ENCODE data around the gene HS1BP3.

HS1BP3 gene

DNA sequence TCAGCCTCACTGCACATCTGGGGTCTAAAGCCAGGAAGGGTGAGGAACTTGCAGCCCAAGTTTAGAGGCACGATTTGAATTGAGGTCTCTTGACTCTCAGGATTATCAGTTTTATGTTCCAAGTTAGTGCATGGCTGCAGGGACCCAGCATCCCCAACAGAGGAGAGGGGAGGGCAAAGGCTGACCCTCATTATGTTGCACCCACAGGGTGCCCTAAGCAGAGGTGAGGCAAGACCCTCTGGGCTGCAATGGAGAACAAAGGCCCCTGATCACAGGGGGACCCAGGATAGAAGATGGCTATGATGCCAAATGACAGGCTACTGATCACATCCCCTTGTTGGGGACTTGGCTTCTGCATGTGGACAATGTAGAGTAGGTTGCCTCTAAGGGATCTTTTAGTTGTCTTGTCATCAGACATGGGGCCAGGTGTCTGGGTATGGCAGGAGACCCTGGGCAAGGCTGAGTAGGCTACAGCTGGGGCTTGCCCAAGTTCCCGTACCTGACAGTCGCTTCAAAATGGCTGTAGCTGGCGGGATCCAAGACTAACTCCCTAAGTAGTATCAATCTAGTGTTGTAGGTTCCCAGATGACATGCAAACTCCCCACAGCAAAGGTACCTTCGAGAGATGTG, 11.5 kb upstream of the HS1BP3 start:
- DNase-seq: peak; percentile 9

DNA sequence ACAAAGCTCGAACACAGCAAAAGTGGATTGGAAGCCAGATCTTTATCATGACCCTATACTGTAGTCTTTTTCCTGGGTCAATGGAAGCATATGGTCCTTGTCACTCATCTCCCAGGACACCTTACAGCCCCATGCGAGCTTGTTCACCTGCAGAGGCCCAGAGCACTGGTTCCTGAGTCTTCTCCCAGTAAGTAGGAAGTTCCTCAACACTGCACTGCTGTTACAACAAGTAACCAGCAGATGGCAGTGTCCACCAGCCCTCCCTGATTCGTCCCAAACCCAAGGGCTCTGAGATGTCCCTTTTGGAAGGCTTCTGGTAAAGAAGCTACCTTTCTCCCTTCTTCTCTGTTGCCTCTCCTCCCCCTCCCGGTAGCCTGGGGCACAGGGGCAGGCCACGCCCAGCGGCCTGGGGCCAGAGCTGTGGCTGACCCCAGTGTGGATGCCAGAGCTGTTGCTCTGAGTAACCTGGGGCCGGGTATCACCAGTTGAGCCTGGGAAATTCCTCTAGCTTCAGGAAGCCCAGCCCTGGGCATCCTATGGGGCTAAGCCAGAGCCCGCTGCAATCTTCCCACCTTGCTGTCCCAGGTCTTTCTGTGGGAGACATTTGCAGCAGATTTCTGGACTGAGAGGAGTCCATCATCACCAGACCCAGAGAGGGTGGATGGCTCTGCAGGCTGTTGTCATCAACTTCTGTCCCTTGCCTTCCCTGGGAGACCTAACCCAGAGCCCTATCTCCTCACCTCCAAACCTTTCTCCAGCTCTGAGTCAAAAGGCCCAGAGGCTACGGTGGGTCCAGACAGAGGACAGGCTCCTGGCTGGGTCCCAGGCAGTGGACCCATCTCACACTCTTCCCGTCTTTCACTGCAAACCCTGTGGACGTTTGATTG, 10.8 kb upstream of the HS1BP3 start:
- peak; percentile 71 for DNase-seq

DNA sequence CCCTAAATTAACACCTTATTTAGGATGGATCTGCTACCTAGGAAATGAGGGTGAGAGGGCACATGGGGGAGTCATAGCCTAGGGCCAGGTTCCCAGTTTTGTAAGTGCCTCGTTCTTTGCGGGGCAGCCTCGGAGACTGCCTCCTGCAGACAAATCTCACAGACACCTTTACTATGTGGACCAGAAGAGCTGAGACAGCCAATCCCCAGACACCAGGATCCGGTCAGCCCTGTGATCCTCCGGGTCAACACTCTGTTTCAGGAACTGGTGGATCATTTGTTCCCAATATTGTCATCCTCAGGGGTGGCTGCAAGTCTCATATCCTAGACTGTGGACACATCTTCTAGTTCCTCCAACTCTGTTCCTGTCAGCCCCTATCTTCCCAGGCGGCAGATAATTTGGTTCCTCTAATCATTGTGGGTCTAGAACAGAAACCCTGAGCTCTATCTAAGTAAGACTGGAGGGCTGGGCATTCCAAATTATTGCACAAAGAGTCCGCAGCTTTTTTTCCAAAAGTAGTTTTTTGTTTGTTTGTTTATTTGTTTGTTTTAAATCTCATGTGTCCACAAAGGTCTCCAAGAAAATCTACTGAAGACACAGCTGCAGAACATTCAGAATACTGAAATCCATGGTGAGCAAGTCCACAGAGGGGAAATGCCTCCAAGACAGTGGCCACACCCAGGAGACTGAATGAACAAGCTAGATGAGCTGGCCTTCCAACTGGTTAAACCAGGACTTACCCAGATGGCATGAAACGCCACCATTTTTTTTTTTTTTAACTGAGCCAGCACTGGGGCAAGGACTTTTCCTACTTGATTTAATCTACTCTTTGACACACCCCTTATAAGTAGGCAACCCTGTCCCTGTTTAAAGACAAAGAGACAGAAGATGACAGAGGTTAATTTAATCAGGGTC, 9.9 kb upstream of the HS1BP3 start:
- DNase-seq: no peak

DNA sequence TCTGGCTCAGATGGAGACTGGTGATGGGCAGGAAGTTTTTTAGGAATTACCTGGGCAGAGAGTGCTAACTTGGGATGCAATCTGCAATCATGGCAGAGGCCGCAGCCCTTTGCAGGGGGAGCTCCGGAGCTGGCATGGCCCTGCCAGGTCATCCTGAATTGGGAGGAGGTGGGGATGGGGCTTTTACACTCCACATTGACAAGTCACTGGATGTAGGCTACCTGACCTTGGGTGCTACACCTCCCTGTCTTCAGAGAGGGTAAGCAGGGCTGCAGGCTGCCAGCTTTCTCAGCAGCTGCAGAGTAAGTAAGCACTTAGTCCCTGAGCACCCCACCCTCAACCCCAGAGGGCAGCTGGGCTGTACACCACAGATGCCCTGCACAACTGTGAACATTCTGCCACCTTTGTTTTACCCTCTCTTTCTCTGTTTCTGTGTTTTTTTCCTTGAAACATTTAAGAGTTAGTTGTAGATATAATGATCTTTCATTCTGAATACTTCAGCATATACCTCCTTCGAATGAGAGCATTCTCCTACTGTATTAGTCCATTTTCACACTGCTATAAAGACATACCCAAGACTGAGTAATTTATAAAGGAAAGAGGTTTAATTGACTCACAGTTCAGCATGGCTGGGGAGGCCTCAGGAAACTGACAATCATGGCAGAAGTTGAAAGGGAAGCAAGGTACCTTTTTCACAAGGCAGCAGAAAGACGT, 6.8 kb upstream of the HS1BP3 start:
- no peak for DNase-seq

DNA sequence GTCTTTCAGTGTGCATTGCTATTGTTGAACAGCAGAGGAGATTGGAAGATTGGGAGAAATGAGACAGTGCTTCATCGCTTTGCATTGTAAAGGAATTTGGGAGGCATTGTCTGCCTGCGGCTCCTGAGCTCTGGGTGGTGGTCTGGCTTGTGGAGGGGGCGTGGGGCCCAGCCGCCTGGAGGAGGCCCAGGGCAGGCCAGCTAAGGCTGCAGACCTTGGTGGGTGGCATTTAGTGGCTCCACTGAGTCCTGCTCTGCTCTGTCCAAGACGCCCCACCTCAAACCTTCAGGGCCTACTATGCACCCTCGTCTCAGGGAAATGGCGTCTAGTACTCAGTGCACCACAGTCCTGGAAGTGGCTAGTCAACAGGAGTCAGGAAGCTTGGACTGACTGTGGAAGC, 5.7 kb upstream of the HS1BP3 start:
- no peak for DNase-seq

DNA sequence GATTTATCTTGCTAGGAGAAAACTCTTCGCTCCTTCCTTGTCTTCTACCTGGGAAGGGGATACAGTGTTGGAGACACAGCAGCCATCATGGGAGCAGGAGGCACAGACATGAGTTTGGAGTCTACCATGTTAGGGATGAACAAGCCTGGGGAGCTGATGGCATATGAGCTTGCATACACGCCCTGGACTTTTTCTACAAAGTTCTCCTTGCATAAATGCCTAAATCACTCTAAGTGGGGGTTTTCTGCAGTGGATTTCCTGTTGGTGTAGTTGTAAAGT, 3.6 kb upstream of the HS1BP3 start:
- DNase-seq: no peak

DNA sequence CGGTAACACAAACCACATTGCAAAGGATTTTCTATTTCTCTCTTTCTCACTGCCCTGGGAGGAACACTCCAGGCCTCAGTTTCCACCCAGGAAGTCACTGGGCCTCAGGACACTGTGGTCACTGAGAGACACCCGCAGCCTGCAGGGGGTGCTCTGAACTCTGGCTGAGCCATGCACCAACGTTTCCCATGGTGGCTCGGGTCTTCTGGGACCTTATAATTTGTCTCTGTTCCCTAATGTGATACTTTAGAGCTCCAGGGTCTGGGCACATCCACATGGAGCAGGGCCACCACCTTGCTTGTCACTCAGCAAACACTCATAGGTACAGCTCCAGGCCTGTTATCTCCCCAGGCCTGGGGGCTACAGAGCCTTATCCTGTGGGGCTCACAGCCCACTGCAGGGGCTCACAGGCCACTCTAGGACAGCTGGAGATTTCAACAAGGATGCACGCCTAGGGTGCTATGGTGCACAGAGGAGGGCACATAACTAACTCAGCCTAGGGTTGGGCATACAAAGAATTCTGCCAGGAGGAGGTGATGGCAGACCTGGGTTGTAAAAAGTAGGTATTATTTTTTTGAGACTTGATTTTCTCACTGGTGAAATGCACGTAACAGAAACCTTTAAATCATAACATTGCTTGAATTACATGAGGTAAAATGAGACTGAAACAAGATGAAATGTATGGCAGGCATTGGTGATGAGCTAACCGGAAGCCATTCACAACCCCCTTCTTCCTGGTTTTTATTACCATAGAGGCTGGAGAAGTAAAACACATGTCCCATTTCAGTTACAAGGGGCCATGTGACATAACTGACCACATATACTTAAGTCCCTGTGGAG, 3.0 kb upstream of the HS1BP3 start:
- DNase-seq: no peak

DNA sequence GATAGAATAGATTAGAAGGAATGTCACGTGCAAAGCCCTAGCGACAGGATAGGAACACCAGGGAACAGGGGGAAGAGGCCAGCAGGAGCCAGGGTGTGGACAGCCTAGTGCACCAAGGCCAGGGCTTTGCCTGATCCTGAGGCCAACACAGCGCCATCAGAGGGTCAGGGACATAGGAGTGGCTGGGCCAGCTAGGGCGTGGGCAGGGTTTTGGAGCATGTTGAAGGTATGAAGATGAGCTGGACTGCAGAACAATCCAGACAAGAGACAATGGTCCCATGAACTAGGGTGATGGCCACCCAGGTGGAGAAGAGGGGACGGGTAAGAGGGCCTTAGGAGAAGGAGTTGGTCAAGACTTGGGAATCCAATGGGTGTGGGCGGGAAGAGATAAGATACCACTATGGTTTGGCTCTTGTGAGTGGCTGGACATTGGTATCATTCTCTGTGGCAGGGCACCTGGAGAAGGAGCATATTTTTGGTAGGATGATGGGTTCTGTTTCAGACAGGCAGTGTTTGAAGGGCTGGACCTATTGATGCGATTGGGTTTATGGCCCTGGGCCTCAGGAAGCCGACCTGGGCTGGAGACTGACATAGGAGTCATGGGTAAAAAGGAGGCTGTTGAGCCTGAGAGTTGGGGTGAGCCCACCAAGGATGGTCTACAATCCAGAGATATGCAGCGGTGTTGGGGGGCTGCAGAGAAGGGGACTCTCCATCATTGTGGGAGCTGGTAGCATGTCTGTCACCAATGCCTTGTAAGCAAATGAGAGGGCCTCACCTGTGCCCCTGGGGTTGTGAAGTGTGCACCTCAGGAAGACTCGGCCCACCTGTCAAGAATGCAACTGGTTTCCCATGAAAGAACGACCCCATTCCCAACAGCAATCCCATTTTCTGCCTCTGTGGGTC, 2.0 kb upstream of the HS1BP3 start:
- DNase-seq: no peak

DNA sequence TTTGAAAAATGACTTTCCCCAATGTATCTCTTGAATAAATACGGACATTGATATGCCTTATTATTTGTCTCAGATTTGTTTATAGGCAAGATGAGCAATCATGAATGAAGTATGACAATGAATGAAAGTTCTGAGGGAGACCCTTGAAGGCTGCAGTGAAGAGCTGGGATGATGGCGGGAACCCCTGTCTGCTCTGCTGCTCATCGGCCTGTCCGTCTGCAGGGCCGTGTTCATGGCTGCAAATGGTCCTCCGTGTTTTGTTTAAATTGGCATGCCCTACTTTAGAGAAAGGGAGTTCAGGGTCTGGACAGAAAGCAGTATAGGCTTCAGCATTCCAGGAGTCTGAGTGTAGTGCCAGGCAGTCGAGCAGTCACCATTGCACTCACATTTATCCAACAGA, 1.2 kb upstream of the HS1BP3 start:
- no peak for DNase-seq

DNA sequence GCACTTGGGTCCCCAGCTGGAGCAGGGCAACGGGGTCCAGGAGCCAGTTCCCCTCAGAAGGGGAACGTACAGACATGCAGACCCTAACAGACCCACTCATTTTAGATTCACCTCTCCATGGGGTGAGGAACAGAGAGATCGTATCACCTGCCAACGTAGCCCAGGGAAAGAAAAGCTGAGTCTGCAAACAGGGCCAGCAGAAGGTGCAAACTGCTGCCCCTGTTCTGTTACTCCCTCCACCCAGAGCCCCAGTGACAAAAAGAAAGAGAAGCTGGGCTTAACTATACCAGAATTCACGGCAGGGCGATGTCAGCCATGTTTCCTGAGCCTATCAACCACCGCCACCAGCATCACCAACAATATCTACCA, 817 bp upstream of the HS1BP3 start:
- no peak for DNase-seq

DNA sequence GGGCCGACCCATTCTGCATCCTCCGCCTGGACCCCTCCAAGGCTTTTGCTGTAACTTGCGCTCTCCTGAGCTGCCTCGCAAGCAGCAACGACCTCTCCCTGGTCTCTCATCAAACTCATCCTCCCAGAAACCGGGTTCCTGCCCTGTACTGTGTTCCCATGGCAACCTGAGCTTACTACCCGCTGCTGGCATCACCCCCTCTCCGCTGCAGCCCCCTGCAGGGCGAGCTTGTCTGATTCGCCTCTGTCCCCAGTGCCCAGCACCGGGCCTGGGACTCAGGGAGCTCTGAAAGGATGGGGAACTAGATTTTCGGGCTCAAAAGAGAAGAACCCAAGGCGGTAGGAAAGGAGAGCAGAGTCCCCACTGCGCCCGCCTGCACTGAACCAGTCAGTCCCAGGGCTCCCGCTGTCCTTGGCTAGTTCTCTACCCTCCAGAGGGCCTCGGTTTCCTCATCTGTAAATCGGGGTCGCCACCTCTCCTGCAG, 463 bp downstream of the HS1BP3 start:
- no peak for DNase-seq

DNA sequence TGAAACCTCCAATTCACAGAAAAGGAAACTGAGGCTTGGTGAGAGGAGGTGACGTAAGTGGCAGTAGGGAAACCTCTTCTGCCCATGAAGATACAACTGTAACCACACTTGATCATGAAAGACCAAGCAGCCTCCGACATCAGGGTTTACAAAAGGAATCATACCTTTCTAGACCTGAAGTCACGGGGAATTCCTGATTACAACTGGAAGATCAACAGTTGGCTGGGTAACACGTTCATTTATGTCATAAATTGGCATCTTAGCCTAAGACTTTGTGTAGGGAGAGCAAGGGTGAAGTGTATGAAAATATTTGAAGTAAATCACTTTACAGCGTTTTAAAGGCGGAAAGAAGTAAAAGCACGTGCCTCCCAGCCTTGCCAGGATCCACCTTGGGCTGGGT, 922 bp downstream of the HS1BP3 start:
- no peak for DNase-seq

DNA sequence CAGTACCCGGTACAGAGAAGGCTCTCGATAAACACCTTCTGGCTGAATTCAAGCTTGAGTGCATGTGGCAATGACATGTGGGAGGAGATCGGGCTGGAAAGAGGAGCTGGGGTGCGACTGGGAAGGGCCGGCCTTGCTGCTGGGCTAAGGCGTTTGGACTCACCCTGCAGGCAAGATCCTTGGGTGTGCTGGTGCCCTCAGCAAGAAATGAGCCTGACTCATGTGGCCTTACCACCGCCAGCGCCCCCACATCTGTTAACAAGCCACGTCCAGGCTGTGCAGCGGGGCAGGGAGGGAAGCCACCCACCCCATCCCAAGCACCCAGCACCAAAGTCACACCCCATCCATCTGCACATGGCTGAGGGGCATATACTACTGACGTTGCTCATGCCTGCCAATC, 1.3 kb downstream of the HS1BP3 start:
- DNase-seq: no peak

DNA sequence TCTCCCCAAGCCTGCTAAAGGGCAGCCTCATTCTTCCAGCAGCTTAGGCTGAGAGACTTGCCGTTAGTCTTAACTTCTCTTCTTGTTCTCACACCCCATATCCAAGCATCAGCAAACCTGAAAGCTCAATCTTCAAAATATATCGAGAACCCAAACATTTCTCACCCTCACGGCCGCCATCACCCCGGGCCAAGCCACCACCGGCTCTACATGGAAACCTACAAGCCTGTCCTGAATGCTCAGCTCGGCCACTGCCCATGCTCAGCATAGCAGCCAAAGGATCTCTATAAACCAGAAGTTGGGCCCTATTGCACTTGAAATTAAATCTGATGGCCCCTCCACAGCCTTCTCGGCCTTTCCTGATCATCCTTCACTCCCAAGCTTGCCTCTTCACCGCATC, 2.1 kb downstream of the HS1BP3 start:
- DNase-seq: no peak

DNA sequence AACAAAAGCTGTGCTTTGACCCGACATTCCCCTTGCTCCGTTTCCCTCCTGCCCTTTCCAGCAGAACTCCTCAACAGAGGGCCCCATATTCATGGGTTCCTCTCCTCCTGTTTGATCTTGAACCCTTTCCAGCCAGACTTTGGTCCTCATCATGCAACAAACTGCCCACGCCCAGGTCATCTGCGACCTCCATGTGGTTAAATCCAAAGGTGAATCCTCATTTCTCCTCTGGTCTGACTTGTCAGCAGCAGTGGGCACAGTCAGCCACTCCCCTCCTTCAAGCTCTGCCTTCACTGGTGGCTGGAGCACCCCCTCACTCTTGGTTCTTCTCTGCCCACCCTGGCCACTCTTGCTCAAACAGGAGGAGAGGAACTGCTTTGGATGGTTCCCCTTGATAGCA, 2.7 kb downstream of the HS1BP3 start:
- DNase-seq: no peak

DNA sequence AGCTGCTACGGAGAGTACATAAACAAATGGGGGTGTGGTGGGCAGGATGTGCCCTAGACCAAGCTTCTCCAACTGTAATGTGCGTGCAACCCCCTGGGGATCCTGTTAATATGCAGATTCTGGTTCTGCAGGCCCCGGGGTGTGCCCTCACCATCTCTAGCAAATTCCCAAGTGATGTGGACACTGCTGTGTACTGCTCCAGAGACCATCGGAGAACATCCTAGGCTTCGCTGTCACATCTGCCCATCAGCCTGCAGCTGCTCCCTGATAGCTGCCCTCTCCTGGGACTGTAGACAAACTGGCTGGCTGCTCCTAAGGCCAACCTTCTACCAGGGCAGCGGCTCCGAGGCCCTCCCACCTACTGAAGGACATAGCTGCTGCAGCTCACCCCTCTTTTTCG, 3.2 kb downstream of the HS1BP3 start:
- DNase-seq: no peak

DNA sequence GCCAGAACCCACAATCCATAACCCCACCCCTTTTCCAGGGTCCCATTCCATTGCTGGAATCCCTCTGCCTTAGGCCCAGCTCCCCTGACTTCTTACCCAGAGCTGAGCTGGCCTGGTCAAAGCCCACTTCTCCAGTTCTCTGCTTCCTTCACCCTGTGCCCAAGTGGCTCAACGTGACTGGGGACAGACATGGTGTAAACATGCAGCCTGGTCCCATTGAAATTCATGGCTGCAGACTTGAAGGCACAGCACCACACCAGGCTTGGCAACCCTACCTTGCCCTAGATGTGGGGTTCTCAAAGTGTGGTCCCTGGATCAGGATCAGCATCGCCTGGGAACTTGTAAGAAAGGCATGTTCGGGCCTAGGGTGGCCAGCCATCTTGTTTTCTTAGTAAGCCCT, 3.7 kb downstream of the HS1BP3 start:
- DNase-seq: no peak

DNA sequence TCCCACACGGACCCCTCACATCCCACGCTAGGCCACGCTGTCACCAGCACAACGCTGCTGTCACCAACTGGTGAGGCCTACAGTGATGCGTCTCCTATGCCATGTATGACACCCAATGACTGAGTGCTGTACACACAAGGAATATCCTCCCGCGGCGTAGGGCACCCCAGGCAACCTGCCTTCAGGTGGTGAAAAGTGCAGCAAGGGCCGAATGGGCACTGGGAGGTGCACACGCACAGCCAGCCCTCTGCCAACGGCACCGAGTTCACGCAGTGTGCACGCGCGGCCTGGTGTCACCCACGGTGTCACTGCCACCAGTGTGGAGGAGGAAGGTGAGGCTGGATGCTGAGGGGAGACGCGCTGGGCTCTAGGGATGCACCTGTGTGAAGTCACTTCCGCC, 4.5 kb downstream of the HS1BP3 start:
- no peak for DNase-seq

DNA sequence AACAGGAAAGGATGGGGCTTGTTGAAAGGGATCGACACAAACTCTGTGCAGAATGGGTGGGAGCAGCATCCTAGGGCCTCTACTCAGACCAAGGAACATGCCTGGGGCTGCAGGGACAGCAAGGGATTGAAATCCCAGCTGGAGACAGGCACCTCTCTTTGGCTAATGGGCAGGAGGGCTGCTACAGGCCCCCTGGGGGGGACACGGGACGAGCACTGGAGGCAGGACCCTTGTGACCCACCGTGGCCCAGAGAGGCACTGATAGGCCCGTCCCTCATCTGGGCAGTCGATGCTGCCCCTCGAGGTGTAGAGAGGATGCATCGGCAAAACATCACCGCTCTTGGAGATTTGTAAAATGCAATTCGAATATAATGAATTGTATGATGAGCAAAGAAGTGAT, 5.1 kb downstream of the HS1BP3 start:
- no peak for DNase-seq

DNA sequence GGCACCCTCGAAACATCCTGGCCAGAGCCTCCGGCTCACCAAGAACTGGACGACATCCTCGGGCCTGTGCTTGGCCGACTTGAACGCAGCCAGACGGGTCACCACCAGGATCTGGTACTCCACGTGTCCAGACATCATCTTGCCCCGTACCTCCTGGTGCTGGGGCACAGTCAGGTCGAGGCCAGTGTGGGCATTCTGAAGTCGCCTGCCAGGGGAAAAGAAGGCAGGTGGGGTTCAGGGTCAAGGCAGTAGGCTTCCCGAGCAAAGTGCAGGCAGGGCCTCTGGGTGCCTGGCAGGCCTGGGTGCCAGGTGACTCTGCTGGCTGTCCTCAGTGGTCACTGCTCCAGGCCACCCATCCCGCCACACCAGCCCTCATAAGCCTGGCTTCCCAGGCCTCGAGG, 5.6 kb downstream of the HS1BP3 start:
- no peak for DNase-seq

DNA sequence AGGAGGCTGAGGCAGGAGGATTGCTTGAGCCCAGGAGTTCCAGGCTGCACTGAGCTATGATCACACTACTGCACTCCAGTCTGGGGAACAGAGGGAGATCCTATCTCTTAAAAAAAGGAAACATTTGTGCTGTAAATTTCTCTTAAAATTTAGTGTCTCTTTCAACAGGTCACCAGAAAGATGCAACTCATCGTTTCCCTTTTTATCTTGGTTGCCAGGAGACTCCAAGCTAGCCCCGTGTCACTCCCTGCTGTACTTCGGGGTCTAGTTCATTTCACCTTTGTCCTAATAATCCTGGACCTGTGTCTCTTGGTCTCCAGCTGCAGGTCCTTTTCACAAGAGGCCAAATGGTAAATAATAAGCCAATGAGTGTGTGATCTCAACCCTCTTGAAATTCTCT, 7.1 kb downstream of the HS1BP3 start:
- no peak for DNase-seq

Data from activated T-cell treated with anti-CD3 and anti-CD28 coated beads, Interleukin-2, amount 50 U/mL, for 1 hour (primary cell).